Activated effector memory CD4-positive, alpha-beta T cell treated with anti-CD3 and anti-CD28 coated beads, Interleukin-2, amount 50 U/mL, for 16 hours (primary cell): ENCODE measurements around the gene LENG9.
"Not testable (repeated sequence)": the region's sequence is repeated elsewhere in the genome, so short reads cannot be mapped to it uniquely, and the experiment has no call there.

Experiments used
- DNase-seq: peaks from one replicate; pipeline ENCODE4 v3.0.0-alpha.2; 2020

The LENG9 gene

GRCh38 chr19:54463531-54464043, at the start of gene LENG9:
Gene LENG9, minus strand, starts transcription at chr19:54463778. Its CDS starts 252 bp downstream, at chr19:54463526.
- DNase-seq = peak; percentile 97

- not testable (repeated sequence) for DNase-seq
Measured at GRCh38 chr19:54509200-54509940, 45.8 kb upstream of the LENG9 start.

GRCh38 chr19:54508487-54508886, 44.9 kb upstream of the LENG9 start:
- DNase-seq = not testable (repeated sequence)

- no peak for DNase-seq
Measured at GRCh38 chr19:54507824-54508223, 44.2 kb upstream of the LENG9 start.

- DNase-seq = not testable (repeated sequence)
Measured at GRCh38 chr19:54507038-54507717, 43.6 kb upstream of the LENG9 start.

- DNase-seq = no peak
Measured at GRCh38 chr19:54506079-54506478, 42.5 kb upstream of the LENG9 start.

GRCh38 chr19:54505542-54505941, 42.0 kb upstream of the LENG9 start:
- DNase-seq = not testable (repeated sequence)

- DNase-seq = no peak
Measured at GRCh38 chr19:54502518-54503048, 39.0 kb upstream of the LENG9 start, which contains the start of gene LAIR2. Gene LAIR2, plus strand, starts transcription at chr19:54502831. Its CDS starts 88 bp downstream, at chr19:54502919.

- DNase-seq = not testable (repeated sequence)
Measured at GRCh38 chr19:54498451-54498772, 34.8 kb upstream of the LENG9 start.

- peak; percentile 46 for DNase-seq
Measured at GRCh38 chr19:54497747-54498450, 34.3 kb upstream of the LENG9 start.

- DNase-seq = not testable (repeated sequence)
Measured at GRCh38 chr19:54495284-54495683, 31.7 kb upstream of the LENG9 start.

- DNase-seq = no peak
Measured at GRCh38 chr19:54493967-54494585, 30.5 kb upstream of the LENG9 start.

- DNase-seq = not testable (repeated sequence)
Measured at GRCh38 chr19:54493056-54493455, 29.5 kb upstream of the LENG9 start.

- DNase-seq = peak; percentile 33
Measured at GRCh38 chr19:54492568-54492967, 29.0 kb upstream of the LENG9 start.

GRCh38 chr19:54489766-54490165, 26.2 kb upstream of the LENG9 start:
- peak; percentile 41 for DNase-seq

- peak; percentile 2 for DNase-seq
Measured at GRCh38 chr19:54489341-54489740, 25.8 kb upstream of the LENG9 start.

GRCh38 chr19:54485851-54486250, 22.3 kb upstream of the LENG9 start:
- DNase-seq = no peak

- no peak for DNase-seq
Measured at GRCh38 chr19:54484451-54484850, 20.9 kb upstream of the LENG9 start.

- DNase-seq = no peak
Measured at GRCh38 chr19:54482889-54483288, 19.3 kb upstream of the LENG9 start.

GRCh38 chr19:54481326-54481930, 17.9 kb upstream of the LENG9 start:
- DNase-seq = peak; percentile 74

GRCh38 chr19:54480051-54480450, 16.5 kb upstream of the LENG9 start:
- DNase-seq = no peak

- peak; percentile 63 for DNase-seq
Measured at GRCh38 chr19:54478677-54479266, 15.2 kb upstream of the LENG9 start.
